NCI-H1694 treated with DMSO at 0.1 percent for 48 hours (cell line): ENCODE data around the gene HS3ST5.
"Not testable (repeated sequence)": the region's sequence is repeated elsewhere in the genome, so short reads cannot be mapped to it uniquely, and the experiment has no call there.

Experiments
- DNase-seq: peaks from one replicate; lab custom pipeline; 2025; lab: John Stamatoyannopoulos, UW

The HS3ST5 gene

GRCh38 chr6:114044566-114044965 is 298.3 kb downstream of the HS3ST5 start:
- DNase-seq = not testable (repeated sequence)

GRCh38 chr6:114042267-114043016 is 300.4 kb downstream of the HS3ST5 start:
- no peak for DNase-seq

DNA sequence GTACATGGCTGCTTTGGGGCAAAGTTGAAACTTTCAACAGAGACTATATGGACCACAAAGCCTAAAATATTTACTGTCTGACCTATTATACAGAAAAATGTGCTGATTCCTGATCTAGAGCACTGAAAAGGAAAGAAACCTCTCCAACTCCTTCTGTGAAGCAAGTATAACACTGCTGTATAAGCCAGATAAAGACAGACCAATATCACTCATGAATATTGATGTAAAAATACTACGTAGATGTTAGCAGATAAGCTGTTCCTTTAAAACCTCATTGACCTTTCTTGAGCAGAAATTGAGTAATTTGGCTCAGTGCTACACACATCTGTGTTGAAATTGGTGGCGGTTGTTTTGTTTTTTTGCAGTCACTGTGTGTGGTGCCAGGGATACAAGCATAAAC is 302.0 kb downstream of the HS3ST5 start:
- no peak for DNase-seq

DNA sequence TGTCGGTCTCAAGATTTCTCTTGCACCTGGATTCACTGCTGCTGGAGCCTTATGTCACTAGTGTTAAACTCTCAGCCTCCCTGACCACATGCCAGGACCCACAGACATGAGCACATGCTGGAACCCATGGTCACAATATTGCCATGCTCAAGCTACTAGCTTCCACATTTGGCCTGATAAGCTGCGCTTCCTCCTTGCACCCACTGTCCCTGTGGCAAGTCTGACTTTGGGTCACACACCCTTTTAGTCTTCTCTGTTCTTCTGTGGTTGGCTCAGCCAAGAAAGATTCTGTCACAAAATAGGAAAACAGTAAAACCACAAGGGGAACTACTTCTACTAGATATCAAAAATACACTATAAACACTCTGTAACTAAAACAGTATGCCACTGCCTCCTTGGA is 303.0 kb downstream of the HS3ST5 start:
- no peak for DNase-seq

DNA sequence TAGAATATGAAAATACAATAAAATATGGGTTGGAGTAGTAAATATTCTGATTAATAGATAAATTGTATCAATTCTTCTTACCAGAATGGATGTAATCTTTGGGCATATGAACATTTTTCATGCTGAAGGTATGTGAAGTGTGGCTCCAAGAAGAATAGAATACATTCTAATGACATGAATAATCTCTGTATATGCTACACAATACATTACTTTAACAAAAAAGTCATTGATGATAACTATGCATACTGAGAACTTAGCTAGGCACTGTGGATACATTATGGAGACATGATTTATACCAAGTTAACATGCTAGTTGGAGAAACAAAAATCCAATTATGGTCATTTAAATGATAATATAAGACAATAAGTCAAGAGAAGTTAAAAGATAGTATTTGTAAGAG is 309.2 kb downstream of the HS3ST5 start:
- no peak for DNase-seq

- no peak for DNase-seq
These were observed 310.1 kb downstream of the HS3ST5 start for GRCh38 chr6:114032721-114033120.

- DNase-seq = no peak
These were observed 312.1 kb downstream of the HS3ST5 start for GRCh38 chr6:114030767-114031166.

GRCh38 chr6:114024746-114025145 is 318.1 kb downstream of the HS3ST5 start:
- no peak for DNase-seq

DNA sequence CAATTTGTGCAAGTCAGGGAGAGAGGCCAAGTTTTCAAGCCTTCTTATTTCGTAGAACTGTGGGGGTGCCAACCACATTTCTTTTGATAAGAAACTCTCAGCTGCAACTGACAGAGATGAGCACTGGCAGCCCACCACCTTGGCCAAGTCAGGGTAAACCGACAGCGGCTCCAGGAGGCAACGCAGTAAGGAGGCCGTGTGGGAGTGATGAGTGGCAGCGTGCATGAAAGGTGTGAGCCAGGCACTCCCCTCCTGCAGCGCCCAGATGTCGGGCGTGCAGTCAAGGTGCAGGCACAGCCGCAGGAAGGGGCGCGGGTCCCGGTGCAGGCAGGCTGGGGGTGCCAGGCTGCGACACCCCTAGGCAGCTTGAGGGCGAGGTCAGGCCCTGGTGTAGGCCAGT is 322.6 kb downstream of the HS3ST5 start:
- no peak for DNase-seq

GRCh38 chr6:114017146-114017545 is 325.7 kb downstream of the HS3ST5 start:
- not testable (repeated sequence) for DNase-seq

DNA sequence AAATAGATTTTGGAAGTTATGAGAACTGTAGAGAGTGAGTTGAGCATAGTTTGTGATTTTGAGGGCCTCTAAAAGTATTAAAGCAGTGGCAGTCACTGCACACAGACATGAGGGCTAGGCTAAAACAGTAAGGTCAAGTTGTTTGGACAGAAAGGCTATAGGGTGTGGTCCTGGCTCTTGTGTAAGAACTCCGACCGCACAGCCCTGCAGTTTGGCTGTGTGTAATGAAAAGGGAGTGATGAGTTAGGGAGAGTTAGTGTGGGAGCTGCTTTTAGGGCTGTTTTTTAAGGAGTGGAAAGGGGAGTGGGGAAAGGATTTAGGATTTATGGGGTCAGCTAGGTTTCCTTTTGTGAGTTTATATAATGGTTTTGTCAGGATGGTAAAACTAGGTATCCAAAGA is 328.7 kb downstream of the HS3ST5 start:
- DNase-seq = not testable (repeated sequence)

DNA sequence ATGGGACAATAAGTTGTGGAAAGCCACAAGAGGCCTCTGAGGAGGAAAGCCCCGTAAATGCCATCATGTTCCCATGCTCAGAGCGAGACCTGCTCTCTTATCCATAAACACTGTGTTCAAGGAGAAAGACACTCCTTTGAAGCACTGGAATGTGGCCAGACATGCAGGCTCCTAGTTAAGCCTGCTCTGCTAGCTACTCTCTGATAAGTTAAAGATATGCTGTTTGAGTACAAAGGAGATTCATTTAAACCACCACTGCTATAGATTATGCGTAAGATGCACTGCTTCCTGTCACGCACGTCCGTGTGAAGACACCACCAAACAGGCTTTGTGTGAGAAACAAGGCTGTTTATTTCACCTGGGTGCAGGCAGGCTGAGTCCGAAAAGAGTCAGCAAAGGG is 331.3 kb downstream of the HS3ST5 start:
- DNase-seq = not testable (repeated sequence)

DNA sequence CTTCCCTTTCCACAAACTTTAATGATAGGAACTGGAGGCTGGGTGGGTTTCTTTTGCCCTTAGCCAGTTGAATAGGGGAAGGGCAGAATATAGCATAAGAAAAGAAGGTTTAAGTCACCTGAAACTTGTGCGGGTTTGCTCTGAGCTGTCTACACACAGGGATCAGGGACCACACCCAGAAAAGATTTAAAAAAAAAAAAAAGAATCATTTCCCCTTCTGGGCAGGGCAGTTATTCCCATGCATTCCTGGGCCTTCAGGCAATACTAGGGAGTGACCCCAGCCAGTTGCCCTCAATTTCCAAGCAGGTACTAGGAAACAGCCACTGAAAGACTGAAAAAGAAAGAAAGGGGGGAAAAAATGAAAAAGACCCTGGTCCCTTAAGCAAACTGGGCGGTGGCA is 332.3 kb downstream of the HS3ST5 start:
- DNase-seq = no peak

DNA sequence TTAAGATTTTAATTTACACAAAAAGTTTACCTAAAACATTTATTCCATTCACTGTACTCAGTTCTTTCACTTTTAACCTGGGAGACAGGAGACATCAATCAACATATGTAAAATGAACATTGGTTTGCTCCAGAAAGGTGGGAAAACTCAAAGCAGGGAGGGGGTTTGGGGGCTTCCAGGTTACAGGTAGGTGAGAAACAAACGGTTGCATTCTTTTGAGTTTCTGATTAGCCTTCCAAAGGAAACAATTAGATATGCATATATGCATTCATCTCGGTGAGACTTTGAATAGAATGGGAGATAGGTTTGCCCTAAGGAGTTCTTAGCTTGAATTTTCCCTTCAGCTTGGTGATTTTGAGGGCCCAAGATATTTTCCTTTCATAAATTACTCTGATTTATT is 333.6 kb downstream of the HS3ST5 start:
- no peak for DNase-seq

DNA sequence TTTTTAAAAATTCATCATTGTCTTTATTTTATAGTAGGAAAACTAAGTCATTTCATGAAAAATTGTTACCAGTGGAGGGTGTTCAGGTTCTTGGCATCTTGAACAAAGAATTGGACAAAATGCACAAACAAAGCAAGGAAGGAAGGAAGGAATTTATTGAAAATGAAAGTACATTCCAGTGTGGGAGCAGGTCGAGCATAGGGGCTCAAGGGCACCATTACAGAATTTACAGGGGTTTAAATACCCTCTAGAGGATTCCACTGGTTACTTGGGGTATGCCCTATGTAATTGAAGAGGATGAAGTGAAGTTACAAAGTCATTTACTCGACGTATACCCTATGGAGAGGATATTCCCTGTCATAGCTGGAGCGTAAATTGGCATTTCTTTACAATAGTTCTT is 334.5 kb downstream of the HS3ST5 start:
- DNase-seq = no peak

GRCh38 chr6:114007516-114007915 is 335.3 kb downstream of the HS3ST5 start:
- no peak for DNase-seq
